Stimulated activated CD8-positive, alpha-beta memory T cell treated with anti-CD3 and anti-CD28 coated beads, Interleukin-7, amount 100 ng/mL, for 4 hours (primary cell): ENCODE measurements around the gene ZNF181.
A peak's percentile ranks its signal among the peaks of the same experiment; 100 is the strongest.
"Not testable (repeated sequence)": the region's sequence is repeated elsewhere in the genome, so short reads cannot be mapped to it uniquely, and the experiment has no call there.

Source experiments
- DNase-seq, 2 donors: peaks; one replicate each; pipeline ENCODE4 v3.0.0-alpha.2; 2020; ENCODE audit warnings: low read depth in 2 of 2

The ZNF181 gene

GRCh38 chr19:34733746-34734536, at the start of gene ZNF181:
ZNF181 (plus strand) TSS chr19:34734243; CDS start chr19:34735038, 795 bp downstream.
- DNase-seq = peak; percentile 74 to 75

DNA sequence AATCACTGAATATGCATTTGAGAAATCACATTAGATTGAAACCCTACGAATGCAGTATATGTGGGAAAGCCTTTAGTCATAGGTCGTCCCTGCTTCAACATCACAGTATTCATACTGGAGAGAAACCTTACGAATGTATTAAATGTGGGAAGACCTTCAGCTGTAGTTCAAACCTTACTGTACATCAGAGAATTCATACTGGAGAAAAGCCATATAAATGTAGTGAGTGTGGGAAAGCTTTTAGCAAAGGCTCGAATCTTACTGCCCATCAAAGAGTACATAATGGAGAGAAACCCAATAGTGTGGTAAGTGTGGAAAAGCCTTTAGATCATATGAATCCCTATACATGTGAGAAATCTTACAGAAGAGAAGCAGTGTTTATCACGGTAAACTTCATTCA, 48.8 kb upstream of the ZNF181 start:
- not testable (repeated sequence) for DNase-seq

DNA sequence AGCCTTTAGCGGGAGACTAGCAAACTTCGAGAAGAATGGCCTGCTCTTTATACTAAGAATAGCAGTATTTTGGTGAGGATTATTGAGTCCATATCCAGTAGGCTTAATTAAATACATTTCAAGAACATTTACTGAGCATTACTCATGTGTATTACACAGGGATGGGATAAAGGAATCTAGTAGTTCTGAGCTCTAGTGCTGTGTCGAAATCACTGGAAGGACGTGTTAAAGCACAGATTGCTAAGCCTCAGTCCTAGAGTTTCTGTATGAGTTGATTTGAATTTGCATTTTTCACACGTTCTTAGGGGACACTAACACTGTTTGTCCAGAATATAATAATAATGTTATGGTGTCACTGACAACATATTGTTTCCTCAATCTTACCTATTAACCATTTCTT, 47.6 kb upstream of the ZNF181 start:
- DNase-seq = no peak

- DNase-seq = no peak
These were observed 46.7 kb upstream of the ZNF181 start for GRCh38 chr19:34687348-34687747.

GRCh38 chr19:34688592-34688991, 45.5 kb upstream of the ZNF181 start:
- no peak for DNase-seq

GRCh38 chr19:34690372-34690771, 43.7 kb upstream of the ZNF181 start:
- DNase-seq = no peak

- DNase-seq = no peak
These were observed 41.5 kb upstream of the ZNF181 start for GRCh38 chr19:34692549-34692948.

- no peak for DNase-seq
These were observed 26.4 kb upstream of the ZNF181 start for GRCh38 chr19:34707661-34708060.

GRCh38 chr19:34711890-34712289, 22.2 kb upstream of the ZNF181 start:
- DNase-seq = no peak

- peak; percentile 10 to 47 for DNase-seq
These were observed 21.4 kb upstream of the ZNF181 start for GRCh38 chr19:34712395-34713261.

GRCh38 chr19:34713262-34713637, 20.8 kb upstream of the ZNF181 start:
- DNase-seq = no peak

DNA sequence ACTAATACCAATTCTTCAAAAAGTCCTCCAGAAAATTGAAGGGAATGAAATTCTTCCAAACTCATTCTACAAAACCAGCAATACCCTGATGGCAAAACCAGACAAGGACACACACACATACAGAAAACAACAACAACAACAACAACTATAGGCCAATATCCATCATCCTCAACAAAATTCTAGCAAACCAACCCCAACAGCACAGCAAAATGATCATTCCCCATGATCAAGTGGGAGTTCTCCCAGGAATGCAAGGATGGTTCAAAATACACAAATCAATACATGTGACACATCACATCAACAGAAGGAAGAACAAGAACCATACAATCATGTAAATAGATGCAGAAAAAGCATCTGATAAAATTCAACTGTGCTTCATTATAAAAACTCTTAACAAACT, 18.7 kb upstream of the ZNF181 start:
- no peak for DNase-seq

- no peak for DNase-seq
These were observed 11.7 kb upstream of the ZNF181 start for GRCh38 chr19:34722353-34722752.

DNA sequence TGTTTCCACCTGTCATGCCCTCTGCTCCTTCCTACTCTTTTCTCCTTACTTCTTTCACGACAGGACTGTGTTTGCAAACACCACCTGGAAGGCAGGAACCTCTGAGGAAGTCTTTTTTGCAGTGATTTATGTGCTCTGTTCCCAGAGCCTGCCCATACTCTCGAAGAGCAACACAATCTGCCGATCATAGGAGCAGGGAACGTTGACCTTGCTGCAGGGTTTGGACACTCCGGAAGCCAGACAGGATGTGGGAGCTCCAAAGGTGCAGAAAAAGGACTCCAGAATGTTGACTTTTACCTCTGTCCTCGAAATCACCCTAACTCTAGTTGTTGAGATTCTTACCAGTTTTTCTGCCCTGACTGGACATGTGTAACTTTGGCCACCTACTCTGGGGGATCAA, 8.6 kb upstream of the ZNF181 start:
- no peak for DNase-seq

GRCh38 chr19:34731019-34731829, 2.8 kb upstream of the ZNF181 start:
- DNase-seq = no peak

GRCh38 chr19:34731964-34732363, 2.1 kb upstream of the ZNF181 start:
- DNase-seq = no peak

DNA sequence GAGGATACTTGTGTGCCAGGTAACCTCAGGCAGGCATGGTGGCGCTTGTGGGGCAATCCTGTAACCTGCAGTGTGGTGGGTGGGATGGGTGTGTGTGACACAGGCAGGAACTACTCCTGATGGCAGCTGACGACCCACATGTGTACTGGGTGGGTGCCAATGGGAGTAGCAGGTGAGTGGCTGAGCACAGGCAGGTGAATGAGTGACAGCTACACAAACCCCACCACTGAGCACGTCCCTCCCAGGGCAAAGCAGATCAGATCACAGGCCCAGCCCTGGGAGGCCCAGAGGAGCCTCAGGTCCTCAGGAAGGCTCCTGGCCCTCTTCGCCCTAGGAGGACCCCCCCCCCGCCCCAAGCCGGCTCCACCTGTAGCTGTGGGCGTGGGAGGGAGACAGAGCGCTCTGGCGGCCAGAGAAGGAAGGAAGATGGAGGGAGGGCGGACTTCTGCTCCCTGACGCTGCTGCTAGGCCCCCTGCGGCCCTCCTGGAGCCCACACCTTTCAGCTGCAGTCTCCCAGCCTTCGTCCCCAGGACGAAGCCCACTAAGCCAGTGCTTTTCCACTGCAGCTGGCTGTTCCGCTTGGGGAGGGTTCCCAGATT, 1.3 kb upstream of the ZNF181 start:
- no peak for DNase-seq

DNA sequence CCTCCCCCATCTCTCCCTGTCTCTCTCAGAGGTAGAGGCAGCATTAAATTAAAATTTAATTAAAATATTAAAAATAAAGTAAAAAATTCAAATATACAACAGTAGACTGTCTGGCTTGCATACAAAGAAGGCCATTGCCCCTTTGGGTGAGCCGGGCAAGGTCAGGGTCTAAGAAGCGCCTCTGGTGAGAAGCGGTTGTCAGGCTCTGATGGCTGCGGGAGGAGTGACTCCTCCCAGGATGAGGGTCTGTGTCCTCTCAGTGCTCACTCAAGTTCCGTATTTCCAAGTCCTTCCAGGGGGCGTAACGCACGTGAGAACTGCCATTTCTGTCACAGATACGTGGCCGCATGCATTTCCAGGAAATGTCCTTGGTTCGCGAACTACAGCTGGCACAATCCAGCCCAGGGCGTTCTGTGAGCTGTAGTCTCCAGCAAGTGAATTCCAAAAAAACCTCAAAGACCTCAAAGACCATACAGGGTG, 737 bp upstream of the ZNF181 start:
- DNase-seq = no peak

GRCh38 chr19:34734537-34735103, 577 bp downstream of the ZNF181 start:
- DNase-seq = no peak

DNA sequence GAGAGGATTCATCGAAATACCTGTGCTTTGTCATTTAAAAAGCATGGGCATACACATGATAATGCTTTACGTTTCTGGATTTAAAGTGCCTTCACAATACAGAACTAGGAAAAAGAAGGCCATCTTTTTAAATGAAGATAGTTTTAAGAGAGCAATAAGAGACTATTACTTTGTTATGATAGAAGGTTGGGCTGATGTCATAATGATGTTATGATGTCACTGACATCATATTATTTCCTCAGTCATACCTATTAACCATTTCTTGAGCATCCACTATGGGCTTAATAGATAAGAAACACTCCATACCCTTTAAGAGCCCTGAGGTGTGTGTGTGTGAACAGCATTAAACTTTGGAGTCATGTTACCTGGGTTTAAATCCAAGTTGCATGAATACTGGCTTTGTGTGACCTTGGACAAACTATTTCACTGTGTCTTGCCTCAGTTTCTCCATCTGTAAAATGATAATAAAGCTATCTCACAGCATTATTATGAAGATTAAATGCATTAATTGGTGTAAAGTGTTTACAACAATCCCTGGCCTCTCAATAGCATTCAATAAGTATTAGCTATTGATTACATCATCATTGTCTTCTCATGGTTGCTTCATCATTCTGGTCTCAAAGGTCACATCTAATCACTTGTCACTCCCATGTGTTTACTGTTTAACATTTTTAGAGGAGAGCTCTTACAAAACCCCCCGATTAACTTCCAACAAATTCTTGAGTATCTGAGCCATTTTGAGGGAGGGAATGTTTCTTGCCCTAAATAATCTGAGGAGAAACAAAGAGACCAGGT, 11.1 kb downstream of the ZNF181 start:
- DNase-seq = no peak
